Stimulated activated CD8-positive, alpha-beta memory T cell treated with anti-CD3 and anti-CD28 coated beads, Interleukin-12 subunit alpha, Interleukin-12 subunit beta, amount 100 ng/mL, for 4 hours (primary cell): ENCODE results near the gene PTRH1.

Experiments used
- DNase-seq: peaks from one replicate; pipeline ENCODE4 v3.0.0-alpha.2; 2020; ENCODE audit warnings: low read depth

PTRH1 gene

DNA sequence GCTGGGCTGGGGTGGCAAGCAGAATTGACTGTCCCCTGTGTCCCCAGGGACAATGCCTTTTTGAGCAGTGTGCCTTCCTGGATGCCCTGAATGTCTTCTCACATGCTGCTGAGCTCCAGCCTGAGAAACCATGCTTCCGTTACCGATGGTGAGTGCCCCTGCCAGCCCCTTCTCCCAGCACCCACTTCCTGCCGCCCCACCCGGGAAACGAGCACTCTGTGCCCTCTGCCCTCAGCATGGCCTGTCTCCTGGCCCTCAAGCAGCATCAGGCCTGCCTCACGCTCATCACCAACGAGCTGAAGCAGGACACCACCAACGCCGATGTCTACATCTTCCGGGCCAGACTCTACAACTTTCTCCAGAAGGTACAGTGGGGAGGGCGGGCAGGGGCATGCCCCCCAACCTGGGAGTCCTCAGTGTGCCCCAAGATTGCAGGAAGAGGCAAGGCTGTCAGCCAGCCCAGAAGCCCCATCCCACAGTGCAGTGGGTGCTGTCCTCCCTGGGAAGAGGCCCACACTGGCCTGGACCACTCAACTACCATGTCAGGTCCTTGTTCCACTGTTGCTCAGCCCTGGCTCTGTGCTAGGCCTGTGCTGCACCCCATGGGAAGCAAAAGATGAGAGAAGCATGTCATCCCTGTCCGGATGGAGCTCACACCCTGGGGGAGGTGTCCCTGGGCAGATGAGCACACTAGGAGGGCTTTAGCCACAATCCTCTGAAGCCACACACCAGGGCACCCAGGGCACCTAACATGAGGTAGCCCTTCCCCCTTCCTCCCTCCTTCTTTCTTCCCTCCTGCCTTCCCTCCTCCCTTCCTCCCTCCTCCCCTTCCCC is 4.8 kb upstream of the PTRH1 start:
- no peak for DNase-seq

GRCh38 chr9:127717766-127718165 is 2.3 kb upstream of the PTRH1 start:
- DNase-seq, result no peak

DNA sequence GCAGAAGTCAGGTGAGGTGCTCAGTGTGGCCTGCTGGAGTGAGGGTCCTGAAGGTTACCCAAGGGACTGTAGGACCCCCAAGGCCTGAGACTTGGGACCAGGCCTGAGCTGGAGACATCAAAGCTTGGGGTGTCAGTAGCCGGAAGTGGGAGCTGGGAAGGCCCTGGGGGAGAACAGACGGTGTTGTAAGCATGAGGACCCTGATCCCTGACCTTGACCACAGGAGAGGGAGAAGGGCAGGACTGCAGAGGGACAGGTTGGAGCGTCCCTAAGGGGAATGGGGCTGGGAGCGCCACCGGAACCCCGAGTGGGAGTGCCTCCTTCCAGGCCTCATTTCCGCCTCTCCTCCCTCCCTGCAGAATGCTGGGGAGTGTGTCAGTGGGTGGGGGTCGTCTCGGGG is 949 bp upstream of the PTRH1 start:
- no peak for DNase-seq

GRCh38 chr9:127714951-127715469 is 453 bp downstream of the PTRH1 start:
- DNase-seq, result no peak

DNA sequence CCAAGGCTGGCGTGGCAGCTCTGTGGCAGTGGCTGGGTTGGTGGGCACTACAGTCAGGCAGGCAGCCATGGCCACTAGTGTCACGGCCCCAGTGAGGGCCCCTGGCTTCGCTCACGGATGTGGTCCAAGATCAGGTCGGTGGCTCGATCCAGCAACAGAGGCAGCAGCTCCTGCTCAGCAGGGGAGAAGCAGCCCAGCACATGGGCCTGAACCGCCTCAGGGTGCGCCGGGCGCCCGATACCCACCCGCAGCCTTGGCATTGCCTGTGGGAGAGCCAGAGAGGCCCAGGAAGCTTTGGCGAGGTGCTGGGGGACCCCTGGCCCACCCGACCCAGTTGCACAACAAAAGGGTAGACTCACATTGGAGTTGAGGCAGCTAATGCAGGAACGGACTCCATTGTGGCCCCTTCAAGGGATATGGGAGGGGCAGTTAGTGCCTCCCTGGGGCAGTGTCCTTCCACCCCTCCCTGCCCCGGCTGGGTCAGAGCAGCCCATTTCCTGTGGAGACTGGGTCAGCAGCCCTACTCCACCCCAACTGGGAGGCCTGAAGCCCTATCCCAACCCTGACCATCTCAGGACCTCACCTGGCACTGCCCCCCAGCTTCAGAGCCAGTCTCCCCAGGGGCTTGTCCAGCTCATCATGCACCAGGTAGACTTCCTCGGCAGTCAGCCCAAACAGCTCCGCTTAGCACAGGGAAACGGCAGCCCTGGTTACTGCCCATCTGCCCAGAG is 1.3 kb downstream of the PTRH1 start:
- DNase-seq, result no peak

DNA sequence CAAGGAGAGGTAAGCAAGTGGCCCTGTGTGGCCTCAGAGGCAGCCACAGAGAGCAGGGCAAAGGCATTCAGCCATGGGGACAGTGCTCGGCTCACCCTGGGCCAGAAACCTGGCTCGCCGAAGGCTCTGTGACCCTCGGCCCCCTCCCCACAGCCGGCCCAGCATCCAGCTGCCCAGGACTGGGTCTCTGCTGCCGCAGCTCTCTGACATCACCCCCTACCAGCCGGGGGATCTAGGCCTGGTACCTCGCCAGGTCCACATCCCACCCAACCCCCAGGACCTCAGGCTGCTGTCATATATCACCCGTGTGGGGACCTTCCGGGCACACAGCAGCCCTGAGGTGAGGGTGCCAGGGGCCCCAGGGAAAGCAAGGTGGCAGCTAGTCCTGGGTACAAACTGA is 2.6 kb downstream of the PTRH1 start:
- no peak for DNase-seq

GRCh38 chr9:127712371-127712770 is 3.1 kb downstream of the PTRH1 start:
- no peak for DNase-seq

- DNase-seq, result no peak
These were observed 3.6 kb downstream of the PTRH1 start for GRCh38 chr9:127711831-127712274.

DNA sequence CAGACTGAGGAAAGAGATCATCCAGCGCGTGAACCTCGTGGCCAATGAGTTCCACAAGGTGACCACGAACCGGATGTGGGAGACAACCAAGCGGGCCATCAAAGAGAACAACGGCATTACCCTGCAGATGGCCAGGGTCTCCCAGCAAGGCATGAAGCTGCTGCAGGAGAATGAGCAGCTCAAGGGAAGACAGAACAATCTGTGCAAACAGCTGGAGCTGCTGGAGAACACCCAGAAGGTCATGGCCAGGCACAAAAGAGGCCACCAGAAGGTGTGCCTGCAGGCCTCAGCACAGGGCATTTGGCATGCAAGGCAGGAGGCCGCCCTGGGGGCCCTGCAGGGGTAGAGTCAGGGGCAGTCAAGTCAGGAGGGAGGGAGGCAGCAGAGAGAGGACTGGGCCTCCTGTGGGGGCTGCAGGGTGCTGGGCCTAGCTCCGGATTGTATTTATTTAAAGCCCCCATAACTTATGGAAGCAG is 4.2 kb downstream of the PTRH1 start:
- DNase-seq, result no peak

DNA sequence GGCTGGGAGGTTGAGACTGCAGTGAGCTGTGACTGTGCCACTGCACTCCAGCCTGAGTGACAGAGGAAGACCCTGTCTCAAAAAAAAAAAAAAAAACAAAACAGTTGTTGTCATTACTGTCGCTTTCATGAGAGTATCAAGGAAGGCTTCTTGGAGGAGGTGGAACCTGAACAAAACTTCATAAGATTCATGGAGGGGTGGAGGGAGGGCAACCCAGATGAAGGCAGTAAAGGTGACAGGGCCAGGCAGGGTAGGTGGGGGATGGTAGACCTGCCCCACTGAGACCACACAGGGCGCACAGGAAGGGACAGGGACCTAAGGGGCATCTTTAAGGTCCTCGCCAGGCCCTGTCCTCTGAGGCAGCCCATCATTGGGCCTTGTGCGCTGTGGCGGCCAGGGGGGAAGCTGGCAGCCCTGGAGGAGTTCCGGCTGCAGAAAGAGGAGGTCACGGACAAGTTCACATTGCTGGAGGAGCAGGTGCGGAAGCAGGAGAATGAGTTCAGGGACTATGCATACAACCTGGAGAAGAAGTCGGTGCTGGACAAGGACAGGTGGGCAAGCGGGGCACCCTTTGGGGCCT is 5.2 kb downstream of the PTRH1 start:
- no peak for DNase-seq

- no peak for DNase-seq
These were observed 6.4 kb downstream of the PTRH1 start for GRCh38 chr9:127708952-127709587.

- no peak for DNase-seq
These were observed 7.7 kb downstream of the PTRH1 start for GRCh38 chr9:127707766-127708165.

DNA sequence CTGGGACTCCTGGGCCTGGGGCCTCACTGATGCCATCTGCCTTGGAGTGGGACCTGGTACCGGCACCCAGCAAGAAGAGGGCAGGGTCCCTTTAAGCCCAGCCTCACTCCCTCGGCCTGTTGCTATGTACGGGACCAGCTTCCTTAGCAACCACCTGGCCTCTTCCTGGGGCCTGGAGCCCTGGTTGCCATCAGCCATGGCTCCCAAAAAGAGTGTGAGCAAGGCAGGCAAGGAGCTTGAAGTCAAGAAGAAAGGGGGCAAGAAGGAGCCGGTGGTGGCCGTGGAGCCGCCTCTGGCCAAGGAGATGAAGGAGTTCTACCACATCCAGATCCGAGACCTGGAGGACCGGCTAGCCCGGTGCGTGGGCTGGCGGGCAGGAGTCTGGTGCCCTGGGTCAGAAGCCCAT is 8.6 kb downstream of the PTRH1 start, which contains the start of gene CFAP157:
CFAP157 (plus strand) TSS at position 153 of the 406 bp plus-strand sequence; CDS start at position 197, 44 bp downstream.
- DNase-seq, result no peak

DNA sequence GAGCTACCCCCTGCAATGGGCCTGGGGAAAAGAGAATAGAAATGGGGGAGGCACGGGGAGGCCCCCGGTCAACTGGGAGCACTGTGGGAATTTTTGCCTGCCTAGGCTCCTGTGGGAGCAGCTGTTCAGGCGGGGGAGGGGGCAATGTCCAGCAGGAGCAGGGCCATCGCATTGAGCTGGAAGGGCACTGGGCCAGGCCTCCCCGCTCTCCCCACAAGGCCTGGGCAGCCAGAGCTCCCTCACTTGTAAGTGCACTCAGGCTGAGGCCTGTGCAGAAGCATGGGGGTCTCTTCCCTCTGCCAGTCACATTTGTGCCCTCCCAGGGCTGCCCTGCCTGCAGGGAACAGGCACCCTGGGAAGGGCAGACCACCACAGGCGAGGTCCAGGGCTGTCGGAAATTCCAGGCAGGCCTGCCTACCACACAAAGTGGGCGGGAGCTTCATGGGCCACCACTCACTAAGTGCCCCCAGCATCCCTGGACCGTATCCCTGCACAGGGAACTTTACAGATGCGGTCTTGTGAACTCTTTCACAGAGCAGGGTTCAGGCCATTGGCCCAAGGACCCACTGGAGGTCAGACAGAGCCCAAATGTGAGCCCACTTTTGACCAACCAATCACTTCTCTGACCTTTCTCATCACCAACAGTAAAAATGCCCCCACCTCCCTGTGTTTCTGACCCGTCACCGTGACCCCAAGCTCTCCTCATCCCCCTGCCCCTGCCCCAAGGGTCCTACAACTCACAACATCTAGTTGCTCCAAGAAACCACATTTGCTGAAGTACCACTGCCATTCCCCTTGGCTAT is 9.7 kb downstream of the PTRH1 start:
- no peak for DNase-seq

DNA sequence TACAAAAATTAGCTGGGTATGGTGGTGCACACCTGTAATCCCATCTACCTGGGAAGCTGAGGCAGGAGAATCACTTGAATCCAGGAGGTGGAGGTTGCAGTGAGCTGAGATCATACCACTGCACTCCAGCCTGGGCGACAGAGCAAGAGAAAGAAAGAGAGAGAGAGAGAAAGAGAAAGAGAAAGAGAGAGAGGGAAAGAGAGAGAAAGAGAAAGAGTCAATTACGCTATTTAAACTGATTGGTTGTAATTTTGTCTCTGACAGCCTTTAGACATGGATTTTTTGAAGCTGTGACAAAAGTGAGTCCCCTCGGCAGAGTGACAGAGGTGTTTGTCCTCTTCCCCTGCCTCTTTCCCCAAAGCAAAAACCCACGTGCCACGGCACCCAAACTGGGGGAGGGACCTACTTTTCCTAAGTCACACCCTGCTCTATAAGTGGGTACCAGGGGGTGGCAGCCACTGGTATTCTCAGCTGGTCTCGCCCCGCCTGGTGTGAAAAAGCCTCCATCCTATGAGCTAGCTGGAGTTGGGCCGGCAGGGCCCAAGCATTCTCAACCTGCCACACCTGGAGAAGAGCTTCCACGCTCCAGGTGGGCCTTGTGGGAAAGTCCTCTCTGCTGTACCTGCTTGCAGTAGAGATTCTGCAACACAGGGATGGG is 12.0 kb downstream of the PTRH1 start:
- no peak for DNase-seq

DNA sequence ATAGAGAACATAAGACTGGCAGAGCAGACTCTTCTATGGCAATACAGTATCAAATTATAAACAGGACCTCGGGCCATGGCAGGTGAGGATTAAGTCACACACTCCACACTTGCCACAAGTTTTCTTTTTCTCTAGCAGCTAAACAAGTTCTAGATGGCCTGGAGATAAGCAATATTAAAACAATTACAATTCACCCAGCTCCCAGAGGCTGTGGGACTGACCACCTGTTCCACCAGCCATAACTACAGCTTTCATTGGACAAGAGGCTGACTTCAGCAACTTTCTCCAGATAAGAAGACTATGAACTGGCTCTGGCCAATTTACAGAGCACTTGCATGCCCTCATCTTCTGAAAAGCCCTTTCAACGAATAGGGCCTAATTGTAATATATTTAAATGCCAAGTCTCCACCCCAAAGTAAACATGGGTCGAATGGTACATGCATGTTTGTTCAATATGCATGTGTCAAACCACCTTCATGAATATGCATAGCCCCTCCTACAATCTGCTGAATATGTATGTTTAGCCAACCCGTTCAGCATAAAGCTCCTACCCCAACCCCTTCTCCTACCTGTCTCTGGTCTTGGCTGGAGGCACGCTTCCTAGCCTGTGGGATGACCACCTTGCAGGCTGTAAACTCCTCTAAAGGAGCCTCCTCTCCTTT is 14.7 kb downstream of the PTRH1 start:
- no peak for DNase-seq

- no peak for DNase-seq
These were observed 15.3 kb downstream of the PTRH1 start for GRCh38 chr9:127700140-127700539.

DNA sequence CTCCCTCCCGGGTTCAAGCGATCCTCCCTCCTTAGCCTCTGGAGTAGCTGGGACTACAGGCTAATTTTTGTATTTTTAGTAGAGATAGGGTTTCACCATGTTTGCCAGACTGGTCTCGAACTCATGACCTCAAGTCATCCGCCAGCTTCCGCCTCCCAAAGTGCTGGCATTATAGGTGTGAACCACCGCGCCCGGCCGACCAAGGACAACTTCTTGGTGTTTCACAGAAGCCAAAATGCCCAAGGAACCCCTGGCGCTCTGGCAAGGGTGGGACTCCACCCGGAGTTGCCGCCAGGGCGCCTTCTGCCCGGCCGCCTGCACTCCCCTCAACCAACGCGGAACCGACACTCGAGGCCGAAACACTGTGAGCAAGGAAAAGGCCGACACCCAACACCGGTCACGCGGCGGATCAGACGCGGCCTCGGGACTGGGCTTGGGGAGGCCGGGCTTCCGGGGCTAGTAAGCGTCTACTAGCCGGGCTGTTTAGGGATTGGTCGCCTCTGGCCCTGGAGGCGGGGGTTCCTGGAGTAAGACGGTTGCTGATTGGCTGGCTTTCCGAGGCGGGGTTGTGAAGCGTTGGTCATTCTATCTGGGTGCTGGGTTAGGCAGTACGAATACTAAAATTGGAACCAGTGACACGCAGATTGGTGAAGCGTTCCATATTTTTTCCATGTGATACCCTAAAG is 16.3 kb downstream of the PTRH1 start:
- peak; percentile 72 for DNase-seq

DNA sequence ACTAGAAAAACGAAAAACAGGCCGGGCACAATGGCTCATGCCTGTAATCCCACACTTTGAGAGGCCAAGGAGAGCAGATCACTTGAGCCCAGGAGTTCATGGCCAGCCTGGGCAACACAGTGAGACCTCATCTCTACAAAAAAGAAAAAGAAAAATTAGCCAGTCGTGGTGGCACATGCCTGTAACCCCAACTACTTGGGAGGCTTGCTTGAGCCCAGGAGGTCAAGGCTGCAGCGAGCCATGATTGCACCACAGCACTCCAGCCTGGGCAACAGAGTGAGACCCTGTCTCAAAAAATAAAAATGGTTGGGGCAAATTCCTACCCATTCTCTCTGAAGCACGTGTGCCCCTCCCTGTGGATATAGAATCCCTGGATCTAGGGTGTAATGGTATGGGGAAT is 17.1 kb downstream of the PTRH1 start:
- DNase-seq, result no peak

DNA sequence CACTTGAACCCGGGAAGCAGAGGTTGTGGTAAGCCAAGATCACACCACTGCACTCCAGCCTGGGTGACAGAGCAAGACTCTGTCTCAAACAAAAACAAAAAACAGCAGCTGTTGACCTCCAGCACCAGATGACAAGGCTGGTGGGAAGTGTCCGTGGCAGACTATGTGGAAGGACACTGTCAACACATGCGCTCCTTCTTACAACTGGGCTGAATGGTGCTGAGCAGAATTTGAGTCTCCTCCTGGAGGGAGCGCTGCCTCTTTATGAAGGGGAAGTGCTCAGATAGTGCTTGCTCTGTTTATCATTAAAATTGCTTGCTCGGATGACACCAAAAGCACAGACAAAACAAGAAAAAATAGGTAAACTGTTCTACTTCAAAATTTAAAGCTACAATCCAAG is 17.9 kb downstream of the PTRH1 start:
- no peak for DNase-seq
